GM12875 (cell line): ENCODE measurements around the gene COA8.

ENCODE experiments used
- H3K4me3 ChIP-seq: one replicate; pipeline ENCODE4 v1.5.1; 2011; ENCODE audit warnings: low read depth, low read length, control low read depth
- TF ChIP-seq, protein P1 (sequence below): IDR thresholded peaks from 2 replicates; pipeline ENCODE4 v1.5.1; 2011; ENCODE audit warnings: low read depth, mild to moderate bottlenecking, control low read depth, inconsistent platforms, low read length, moderate library complexity, borderline replicate concordance; ENCODE audit not compliant: insufficient read depth

The COA8 gene

GRCh38 chr14:103535081-103535890 is 27.5 kb upstream of the COA8 start:
- no peak overlapping the region for H3K4me3 ChIP-seq
- TF ChIP-seq, protein P1, sequence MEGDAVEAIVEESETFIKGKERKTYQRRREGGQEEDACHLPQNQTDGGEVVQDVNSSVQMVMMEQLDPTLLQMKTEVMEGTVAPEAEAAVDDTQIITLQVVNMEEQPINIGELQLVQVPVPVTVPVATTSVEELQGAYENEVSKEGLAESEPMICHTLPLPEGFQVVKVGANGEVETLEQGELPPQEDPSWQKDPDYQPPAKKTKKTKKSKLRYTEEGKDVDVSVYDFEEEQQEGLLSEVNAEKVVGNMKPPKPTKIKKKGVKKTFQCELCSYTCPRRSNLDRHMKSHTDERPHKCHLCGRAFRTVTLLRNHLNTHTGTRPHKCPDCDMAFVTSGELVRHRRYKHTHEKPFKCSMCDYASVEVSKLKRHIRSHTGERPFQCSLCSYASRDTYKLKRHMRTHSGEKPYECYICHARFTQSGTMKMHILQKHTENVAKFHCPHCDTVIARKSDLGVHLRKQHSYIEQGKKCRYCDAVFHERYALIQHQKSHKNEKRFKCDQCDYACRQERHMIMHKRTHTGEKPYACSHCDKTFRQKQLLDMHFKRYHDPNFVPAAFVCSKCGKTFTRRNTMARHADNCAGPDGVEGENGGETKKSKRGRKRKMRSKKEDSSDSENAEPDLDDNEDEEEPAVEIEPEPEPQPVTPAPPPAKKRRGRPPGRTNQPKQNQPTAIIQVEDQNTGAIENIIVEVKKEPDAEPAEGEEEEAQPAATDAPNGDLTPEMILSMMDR: no peak

DNA sequence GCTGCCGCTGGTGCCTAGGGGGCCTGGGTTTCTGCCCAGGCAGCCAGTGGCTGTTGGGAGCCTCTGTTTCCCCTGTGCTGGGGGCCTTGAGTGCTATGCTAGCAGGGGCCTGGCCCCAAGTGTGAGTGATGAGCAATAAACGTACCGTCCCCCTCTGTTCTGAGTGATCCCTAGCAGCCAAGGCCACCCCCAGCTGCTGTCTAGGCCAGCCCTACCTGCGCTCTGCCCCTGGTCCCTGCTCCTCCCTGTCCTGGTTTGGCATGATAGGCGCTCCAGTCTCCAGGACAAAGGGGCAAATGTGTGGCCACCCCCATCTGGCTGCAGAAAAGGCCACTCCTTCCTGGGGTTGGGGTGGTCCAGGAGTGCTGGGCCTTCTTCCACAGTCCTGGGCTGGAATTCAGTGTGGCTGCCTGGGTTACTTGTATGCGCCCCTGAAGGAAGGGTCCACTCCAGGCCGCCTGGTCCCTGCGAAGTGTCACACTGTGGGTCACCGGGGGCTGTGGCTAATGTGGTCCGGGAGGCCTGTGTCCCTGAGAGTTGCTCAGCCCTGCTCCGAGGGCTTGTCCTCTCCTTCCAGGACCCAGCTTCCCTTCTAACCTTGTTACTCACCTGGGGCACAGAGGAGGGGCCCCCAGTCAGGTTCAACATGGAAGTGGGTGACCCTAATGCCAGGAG is 26.7 kb upstream of the COA8 start:
- no peak overlapping the region for H3K4me3 ChIP-seq
- TF ChIP-seq, protein P1: no peak

DNA sequence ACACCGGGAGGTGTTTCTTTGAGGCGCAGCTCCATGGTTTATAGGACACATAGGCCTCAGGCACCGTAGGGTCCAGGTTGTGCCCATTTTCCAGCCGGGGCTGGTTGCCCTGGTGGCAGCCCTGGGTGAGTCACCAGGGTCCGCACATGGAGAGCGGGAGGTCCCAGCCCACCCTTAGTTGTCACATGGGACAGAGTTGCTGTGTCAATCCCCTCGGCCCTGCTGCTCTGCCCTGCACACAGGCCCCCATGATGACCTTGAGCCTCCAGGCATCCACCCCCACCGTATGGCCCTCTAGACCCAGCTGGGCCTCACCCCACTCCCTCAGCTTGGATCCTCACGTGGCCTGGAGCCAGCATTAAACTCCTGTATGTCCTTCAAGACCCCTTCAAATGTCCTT is 26.1 kb upstream of the COA8 start:
- H3K4me3 ChIP-seq: no peak overlapping the region
- TF ChIP-seq, protein P1: no peak

DNA sequence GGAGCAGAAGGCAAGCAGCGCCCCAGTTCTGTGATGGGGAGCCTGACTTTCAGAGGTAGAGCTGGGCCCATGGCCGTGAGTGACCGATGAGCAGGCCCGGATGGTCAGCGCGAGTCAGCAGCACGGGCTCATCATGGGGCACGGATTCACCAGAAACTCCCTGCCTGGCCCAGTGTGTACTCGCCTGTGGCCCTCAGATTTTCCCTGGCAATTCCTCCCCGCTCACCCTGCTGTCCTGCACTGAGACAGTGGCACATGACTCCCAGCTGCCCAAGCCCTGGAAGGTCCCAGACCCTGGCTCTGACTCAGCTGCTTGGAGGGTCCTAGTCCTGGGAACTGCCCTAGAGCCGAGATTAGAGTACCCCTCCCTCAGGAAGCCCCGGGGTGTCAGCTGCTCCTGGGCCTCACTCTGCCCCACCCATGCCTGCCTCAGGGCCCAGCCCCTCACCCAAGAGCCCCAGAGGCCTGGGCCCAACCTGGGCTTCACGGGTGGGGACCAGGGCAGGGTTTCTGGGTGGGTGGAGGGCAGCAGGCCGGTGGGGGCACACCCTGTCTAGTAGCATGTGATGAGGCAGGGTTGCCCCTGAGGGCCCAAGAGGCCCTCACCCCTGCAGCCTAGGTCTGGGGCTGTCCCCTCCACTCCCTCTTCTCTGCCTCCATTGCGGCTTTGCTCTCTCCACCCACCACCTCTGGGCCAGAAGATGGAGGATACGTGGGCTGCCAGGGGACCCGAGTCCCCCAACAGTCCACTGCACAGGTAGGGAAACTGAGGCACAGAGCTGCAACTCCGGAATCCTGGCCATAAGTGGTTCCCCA is 25.4 kb upstream of the COA8 start:
- no peak overlapping the region for H3K4me3 ChIP-seq
- TF ChIP-seq, protein P1: no peak

GRCh38 chr14:103538291-103539055 is 24.3 kb upstream of the COA8 start:
- no peak overlapping the region for H3K4me3 ChIP-seq
- TF ChIP-seq, protein P1: no peak

DNA sequence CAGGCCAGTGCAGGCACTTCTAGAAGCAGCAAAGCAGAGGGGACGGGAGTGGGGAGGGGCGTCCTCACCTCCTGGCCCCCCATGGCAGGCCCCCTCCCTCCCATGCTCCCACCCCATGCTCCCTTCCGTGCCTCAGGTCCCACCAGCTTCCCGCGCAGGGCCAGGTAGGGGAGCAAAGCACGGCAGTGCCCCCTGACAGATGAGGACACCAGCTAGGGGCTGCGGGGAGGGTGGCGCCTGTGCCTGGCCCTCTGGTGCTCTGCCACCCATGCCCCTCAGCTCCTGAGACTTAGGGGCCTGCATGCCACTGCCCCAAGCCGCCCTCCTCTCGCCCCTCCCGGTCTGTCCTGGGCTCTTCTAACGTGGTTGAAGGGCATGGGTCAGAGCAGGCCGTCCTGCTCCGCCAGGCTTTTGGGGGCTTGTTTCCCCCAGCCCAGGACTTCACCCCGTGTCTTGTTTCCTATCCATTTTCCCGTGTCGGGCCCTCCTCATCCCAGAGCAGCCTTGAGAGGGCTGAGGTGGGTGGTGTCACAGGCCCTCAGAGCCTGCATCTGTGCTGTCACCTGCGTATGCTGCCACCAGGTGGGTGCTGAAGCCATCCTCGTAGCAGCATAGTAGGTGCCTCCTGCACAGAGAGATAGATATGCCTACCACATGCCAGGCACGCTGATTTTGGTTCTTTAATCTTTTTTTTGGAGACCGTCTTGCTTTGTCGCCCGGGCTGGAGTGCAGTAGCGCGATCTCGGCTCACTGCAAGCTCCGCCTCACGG is 23.5 kb upstream of the COA8 start:
- TF ChIP-seq, protein P1: no peak
- H3K4me3 ChIP-seq: no peak overlapping the region
